ENCODE measurements around the gene TMED10.
"Not testable (repeated sequence)": the region's sequence is repeated elsewhere in the genome, so short reads cannot be mapped to it uniquely, and the experiment has no call there.

Gene TMED10

DNA sequence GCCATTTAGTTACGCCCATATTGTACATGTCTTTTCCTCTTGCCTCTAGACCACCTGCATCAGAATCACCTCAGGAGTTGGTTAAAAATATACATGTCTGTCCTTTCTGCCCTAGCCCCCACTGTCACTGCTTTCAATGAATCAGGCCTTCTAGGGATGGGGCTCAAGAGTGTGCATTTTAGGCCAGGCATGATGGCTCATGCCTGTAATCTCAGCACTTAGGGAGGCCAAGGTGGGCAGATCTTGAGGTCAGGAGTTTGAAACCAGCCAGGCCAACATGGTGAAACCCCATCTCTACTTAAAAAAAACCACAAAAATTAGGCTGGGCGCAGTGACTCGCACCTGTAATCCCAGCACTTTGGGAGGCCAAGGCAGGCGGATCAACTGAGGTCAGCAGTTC, 13.6 kb upstream of the TMED10 start:
- DNase-seq = no peak

DNA sequence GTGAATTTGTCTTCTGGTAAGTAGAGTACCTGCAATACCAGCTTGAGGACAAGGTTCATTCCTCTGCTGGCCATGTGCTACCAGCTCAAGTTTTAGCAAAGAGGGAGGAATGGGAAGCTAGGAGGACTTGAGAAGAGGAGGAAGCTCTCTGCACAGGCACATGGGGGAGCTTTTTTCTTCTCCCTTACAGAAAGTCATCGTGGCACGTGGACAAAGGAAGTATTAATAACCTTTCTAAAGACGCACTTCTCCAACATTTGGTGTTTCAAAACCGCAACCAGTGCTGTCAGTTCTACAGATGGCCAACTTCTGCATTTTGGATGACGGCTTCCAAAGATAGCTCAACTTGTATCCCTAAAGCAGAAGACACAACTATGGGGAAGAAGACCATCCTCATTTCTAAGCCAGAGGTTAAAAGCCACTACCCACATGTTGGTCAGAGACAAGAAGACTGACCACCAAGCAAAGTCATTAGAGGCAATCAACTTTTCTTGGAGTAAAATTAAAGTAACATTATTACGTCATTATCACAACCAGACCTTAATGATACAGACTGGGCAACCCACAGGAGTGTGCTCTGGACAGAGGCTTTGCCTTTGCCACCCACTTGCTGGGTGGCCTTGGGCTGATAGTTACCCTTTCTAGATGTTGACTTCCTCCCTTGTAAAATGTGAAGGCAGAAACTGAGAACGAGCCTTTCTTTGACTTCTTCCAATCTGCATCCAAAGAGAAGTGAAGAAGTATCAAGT, 12.3 kb upstream of the TMED10 start:
- no peak for DNase-seq

DNA sequence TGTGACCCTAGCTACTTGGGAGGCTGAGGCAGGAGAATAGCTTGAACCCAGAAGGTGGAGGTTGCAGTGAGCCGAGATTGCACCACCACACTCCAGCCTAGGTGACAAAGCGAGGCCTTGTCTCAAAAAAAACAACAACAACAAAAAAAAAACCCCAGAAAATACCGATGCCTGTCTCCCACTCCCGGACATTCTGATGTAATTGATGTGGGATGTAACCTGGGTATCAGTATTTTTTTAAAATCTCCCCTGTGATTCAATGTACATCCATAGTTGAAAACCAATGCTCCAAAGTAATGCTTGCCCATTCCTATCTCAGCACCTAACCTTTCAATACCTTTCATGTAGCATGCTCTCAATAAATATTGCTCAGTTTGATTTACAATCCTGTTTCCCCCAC, 11.7 kb upstream of the TMED10 start:
- no peak for DNase-seq

DNA sequence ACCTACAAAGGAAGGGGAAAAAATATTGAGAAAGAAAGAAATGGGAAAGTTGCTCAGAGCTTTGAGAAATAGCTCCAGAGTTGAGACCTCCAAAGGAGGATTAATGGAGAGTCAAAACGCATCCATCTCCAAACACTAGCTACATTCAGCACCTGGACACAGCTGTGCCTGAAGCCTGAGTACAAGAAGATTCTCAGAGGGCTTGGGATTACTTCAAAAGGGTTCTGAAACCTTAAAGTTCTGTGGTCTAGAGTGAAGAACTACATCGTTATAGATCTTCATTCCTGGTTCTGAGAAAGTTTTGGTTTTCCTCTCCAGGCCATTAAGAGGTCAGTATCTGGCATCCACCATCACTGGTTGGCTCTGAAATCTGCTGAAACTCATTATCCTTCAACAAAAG, 10.5 kb upstream of the TMED10 start:
- DNase-seq = no peak

DNA sequence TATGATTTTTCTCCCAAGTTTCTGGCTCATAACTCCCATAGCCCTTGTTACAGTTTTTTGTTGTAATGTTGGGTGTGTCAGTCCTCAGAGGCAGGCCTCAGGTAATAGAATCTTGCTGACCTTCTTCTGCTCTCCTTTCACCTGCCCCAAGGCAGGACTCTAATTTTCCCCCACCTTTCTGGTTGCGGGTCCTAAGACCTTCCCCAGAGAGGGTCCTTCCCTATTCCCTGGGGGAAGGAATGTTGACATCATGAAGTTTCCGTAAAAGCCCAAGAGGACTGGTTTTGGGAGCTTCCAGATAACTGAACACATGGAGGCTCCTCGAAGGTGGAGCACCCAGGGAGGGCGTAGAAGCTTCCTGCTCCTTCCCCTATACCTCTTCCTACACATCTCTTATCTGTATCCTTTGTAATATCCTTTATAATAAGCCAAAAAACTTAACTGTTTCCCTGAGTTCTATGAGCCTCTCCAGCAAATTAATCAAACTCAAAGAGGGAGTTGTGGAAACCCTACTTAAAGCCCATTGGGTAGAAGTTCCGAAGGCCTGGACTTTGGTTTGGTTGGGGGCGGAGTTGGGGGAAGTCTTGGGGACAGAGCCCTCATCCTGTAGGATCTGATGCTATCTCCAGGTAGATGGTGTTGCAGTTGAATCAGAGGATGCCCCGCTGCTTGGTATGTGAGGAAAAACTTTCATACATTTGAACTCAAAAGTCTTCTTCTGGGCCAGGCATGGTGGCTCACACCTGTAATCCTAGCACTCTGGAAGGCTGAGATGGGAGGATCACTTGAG, 9.0 kb upstream of the TMED10 start:
- no peak for DNase-seq

DNA sequence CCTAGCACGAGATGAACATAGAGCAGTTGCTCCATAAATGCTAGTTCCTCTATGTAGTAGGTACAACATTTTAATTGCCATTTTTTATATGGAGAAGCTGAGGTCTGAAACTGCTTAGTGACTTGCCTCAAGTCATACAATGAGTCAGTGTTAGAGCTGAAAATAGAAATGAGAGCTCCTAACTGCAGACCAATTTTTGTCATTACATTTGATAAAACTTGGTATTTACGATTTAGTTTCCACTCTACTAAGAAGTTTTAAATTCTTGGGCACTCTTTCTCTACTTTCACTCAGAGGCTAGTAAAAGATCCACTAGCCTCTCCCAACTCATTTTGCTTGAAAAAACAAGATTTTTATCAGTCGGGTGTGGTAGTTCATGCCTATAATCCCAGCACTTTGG, 8.1 kb upstream of the TMED10 start:
- no peak for DNase-seq

DNA sequence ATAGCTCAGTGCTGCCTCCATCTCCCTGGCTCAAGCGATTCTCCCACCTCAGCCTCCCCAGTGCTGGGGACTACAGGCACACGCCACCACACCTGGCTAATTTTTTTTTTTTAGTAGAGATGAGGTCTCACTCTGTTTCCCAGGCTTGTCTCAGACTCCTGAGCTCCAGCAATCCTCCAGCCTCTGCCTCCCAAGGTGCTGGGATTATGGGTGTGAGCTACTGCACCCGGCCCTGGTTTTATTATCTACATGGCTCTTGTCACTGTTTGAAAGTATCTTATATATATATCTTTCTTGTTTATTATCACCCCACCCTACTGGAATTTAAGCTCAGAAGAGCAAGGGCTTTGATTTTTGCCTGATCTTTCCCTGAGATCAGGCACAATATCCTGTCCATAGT, 7.6 kb upstream of the TMED10 start:
- no peak for DNase-seq

DNA sequence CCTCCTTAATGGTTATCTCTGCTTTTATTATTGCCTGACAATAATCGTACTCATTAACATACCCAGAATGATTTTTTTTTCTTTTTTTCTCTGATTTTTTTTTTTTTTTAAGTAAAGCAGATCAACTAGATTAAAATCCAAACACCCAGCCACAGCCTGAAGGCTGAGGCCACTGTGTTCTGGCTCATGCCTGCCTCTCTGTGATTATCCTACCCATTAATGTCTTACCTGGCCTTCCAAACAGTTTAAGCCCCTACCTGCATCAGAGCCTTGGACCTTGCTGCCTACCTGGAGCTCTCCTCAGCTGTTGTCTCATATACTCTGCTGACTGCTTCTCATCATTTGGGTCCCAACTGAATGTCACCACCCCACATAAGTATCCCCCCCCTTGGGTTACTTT, 6.8 kb upstream of the TMED10 start:
- no peak for DNase-seq

DNA sequence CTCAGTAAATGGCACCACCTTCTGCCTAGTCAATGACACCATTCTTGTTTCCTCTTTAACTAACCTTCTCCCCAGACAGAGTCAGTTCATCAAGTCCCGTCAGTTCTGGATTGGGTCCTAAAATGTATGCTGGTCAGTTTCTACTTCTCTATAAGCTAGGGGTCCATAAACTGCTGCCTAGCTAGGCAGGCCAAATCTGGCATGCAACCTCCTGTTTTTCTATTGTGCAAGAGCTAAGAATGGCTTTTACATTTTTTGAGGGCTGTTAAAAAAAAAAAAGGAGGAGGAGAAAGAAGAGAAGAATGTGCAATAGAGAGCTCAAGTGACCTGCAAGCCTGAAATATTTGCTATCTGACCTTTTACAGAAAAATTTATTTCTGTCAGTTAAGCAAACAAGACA, 6.4 kb upstream of the TMED10 start:
- DNase-seq = no peak

DNA sequence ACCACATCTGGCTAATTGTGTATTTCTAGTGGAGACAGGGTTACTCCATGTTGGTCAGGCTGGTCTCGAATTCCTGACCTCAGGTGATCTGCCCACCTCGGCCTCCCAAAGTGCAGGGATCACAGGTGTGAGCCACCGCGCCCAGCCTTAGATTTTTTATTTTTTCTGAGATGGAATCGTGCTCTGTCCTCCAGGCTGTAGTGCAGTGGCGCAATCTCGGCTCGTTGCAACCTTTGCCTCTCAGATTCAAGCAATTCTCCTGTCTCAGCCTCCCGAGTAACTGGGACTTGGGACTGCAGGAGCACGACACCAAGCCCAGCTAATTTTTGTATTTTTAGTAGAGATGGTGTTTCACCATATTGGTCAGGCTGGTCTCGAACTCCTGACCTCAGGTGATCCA, 5.8 kb upstream of the TMED10 start:
- not testable (repeated sequence) for DNase-seq

DNA sequence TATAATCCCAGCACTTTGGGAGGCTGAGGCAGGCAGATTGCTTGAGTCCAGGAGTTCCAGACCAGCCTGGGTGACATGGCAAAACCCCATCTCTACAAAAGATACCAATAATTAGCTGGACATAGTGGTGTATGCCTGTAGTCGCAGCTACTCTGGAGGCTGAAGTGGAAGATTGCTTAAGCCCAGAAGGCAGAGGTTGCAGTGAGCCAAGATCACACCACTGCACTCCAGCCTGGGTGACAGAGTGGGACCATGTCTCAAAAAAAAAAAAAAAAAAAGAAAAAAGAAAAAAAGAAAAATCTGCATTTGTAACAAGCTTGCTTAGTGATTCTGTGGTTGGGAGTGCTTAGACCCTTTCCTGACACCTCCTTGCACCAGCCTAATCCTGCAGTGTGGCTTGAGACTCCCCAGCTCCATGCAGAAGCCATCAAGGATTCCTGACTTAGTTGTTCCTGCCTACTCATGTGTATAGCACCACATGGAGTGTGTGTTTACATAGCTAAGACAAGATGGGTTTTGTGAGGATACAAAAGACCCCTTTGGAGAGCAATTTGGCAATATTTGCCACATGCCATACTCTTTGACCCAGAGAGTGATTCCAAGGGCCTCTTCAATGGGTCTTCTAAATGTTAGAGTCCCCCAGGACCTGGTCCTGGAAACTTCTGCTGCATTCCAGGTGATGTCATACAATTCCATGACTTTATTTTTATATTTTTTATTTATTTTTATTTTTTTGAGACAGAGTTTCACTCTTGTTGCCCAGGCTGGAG, 5.1 kb upstream of the TMED10 start:
- DNase-seq = no peak

DNA sequence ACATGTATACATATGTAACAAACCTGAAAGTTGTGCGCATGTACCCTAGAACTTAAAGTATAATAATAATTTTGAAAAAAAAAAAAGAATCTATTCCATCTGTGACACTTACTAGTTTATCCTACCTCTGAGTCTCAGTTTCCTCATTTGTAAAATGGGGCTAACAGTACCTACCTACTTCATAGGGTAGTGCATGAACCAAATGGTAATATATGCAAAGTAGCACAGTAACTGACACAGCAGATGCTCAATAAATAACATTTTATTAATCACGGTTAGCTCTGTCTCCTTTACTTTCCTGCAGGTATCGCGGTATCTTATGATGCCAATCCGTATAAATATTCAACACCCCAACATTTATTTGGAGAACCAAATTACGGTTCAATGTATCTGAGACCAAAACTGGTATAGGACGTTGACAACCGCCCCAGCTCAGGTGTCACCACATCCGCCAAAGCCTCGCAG, 703 bp downstream of the TMED10 start:
- no peak for DNase-seq

DNA sequence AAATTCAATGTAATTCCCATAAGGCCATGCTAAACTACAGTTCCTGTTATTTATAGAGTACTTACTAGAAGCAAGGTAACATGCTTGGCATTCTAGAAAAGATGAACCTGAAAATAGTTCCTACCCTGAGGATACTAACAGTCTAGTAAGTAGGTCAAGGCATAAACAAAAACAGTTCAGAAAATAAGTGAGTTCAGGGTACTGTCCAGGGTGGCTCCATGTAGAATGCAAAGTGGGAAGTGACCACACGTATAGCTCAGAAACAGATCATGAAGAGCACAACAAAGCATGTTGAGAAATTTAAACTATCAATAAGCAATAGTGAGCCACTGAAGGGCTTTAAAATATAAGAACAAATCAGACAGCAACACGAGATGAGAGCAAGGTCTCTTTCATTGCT, 2.3 kb downstream of the TMED10 start:
- no peak for DNase-seq

DNA sequence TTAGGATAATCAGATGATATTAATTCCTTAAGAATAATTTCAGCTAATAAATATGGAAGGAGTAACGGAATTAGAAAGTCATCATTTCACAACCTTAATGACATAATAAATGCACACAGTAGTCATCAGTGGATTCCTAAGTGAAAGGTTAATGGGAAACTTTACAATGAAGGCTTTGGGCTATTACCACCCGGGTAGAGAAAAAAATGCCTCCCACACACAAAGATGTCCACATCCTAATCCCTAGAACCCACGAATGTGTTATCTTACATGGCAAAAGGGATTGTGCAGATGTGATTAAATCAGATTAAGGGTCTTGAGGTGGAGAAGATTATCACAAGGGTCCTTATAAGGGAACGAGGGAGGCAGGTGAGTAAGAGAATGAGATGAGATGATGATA, 5.6 kb downstream of the TMED10 start:
- DNase-seq = no peak

DNA sequence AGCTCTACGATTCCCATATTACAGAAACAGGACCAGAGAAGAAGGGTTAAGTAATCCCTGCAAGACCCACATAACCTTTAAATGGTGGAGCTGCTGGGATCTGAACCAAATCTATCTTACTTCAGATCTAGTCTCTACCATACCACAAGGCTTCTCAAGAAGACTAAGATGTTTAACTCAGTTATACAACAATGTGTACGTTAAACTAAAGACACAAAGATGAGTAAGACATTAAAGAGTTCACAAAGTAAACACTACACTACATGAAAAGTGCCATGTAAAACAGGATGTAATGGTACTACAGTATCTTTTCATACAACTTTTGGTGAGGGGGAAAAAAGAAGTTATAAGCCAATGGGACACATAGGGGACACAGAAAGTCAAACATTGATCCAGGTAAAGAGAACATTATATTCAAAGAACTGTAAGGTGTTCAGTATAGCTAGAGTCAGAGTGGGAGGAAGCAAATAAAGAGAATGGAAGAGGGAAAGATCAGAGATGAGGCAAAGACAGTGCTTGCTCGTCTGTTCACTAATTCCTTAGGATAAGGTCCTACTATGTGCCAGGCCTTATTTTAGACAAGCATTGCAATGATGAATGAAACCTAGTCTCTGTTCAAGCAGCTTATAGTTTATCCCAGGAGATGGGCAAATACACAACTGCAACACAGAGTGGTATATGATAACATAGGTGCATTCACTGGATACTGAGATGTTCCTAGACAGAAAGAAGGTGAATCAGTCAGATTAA, 7.7 kb downstream of the TMED10 start:
- DNase-seq = no peak

DNA sequence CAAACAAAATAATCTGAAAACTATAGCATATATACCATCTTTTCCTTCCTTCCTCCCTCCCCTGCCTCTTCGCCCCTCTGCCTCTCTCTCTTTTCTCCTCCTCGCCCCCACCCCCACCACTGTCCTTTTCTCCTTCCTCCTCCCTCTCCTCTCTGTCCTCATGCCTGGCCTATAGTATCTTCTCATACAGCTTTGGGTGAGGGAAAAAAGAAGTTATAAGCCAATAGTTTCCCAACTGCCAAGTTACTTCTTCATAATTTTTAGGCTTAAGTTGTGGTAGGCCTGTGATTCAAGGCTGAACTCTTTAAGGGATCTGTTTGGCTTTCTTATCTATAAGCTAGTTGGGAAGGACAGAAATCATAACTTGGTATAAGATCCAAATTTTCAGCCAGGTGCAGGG, 9.1 kb downstream of the TMED10 start:
- DNase-seq = no peak

DNA sequence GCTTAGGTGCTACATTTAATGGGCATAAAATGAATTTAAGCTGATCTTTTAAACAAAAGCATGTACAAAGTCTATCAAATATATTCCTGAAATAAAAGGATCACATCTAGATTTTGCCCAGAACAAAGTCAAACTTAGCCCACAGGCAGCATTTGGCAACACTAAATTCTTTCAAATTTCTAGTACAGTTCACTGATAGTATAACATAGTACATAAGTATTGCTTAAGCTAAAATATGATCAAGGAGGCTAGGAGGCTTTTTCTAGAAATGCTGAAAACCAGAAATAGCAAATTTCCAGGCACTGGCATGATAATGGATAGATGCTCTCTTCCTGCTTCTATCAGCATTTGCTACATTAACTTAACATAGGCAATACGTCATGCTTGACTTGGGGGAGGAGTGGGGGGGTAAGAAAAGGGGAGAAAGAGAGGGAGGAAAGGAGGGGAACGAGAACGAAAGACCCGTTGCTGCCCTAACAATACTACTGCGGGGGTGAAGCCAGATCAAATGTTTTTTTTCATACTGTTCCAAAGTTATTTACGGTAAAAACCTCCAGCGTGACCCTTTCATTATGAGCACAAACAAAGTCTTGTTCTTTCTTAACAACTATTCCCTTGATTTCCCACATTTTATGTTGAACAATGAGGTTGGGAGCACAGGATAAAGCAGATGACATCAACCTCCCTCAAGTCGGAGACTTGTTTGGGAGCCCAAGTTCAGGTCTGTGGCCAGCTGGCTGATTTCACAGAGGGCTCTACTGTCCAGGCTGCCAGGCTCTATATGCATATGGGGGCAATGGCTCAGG, 10.6 kb downstream of the TMED10 start:
- no peak for DNase-seq

DNA sequence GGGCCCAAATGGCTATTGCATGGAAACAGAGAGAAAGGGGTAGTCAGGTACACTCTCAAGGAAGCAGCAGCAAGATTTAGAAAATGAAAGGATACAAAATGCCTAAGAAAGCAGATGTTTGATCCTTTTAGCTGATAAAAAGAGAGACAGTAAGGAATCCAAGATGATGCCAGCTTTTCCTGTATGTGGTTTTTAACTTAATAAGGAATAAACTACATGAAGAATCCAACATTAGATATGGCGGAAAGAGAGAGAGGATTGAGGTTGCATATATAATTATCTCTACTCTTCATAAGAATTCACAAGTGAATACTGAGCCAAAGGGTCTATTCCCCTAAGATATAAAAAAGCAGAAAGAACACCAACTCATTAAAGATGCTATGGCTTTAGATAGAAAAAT, 11.6 kb downstream of the TMED10 start:
- no peak for DNase-seq

DNA sequence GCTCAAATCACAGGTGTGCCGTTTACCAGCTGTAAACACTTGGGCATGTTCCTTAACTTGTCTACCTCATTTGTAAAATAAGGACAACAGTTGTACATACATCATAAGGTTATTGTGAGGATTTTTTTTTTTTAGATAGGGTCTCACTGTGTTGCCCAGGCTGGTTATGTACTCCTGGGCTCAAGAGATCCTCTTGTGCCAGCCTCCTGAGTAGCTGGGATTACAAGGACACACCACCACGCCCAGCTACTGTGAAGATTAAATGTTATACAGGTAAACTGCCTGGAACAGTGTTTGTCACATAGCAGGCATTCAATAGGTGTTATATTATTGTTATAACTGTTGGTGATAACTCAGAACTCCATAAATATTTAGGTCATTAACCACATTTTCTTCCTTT, 12.7 kb downstream of the TMED10 start:
- DNase-seq = no peak

DNA sequence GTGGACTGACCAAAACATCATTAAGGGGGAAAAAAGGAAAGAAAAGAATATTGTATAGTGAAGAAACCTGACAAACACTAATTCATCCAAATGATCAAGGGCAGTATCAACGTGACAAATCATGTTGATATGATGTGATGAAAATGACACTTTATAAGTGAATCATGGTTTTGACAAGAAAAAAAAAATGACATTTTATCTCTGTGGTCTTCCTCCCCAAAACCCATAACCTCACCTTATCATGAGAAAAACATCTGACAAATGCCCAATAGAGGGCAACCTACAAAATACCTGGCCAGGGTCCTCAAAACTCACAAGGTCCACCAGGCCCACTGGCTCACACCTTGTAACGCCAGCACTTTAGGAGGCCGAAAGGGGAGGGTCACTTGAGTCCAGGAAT, 13.8 kb downstream of the TMED10 start:
- DNase-seq = no peak

DNA sequence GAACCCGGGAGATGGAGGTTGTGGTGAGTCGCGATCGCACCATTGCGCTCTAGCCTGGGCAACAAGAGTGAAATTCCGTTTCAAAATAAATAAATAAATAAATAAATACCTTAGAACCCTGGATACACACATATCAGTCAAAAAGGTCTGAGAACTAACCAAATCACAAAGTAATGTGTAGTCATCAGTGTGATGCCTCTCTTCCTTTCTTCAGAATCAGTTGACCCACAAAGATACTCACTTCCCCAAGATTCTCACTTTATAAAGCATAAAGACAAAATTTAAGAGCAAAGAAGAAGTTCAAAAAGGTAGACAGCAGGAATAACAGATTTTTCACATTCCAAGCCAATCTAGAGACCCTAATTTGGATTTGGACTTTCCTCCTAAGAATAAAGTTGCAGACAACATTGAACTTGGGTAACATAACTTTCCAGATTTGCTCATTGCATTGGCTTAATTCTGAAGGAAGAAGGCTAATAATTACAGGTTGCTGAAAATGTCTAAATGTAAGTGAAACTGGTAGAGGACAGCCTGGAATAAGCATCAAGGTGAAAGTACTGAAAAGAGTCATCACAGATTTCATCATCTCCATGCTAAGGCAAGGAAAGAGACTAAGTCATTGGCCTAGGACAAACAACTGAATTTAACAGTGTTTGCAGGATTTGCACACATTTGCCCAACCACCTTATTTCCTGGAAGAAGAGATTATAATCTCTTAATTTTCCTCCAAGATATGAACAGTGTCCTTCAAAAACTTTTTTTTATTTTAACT, 17.4 kb downstream of the TMED10 start:
- no peak for DNase-seq

Measured in NCI-H1092 (cell line).